Cardiac fibroblast (primary cell): ENCODE measurements around the gene VARS2.
"Not testable (repeated sequence)": the region's sequence is repeated elsewhere in the genome, so short reads cannot be mapped to it uniquely, and the experiment has no call there.

Experiments
- DNase-seq, 2 donors: peaks; one replicate each; pipeline versions ENCODE4 v3.0.0 to v3.0.0-alpha.2; 2010; ENCODE audit warnings: low read depth in 2 of 2
- H3K4me3 ChIP-seq, 2 donors: replicated peaks in 1 of 2; 1 replicate in 1 of 2; 2 replicates in 1 of 2; pipeline ENCODE4 v1.5.1; 2011; ENCODE audit warnings: low read depth in 2 of 2, low read length in 2 of 2, mild to moderate bottlenecking in 2 of 2, moderate library complexity in 1 of 2
- CTCF ChIP-seq: IDR thresholded peaks from one replicate; pipeline ENCODE4 v1.5.1; 2011; ENCODE audit warnings: low read depth, mild to moderate bottlenecking, low read length, inconsistent platforms

The VARS2 gene

GRCh38 chr6:30901436-30901835 lies 12.6 kb upstream of the VARS2 start:
- TF ChIP-seq CTCF = no peak
- no peak for DNase-seq
- no peak overlapping the region for H3K4me3 ChIP-seq

GRCh38 chr6:30902196-30902595 lies 11.8 kb upstream of the VARS2 start:
- not testable (repeated sequence) for DNase-seq, H3K4me3 ChIP-seq

GRCh38 chr6:30902709-30903108 lies 11.3 kb upstream of the VARS2 start:
- no peak for TF ChIP-seq CTCF
- no peak overlapping the region for H3K4me3 ChIP-seq

GRCh38 chr6:30903236-30903635 lies 10.8 kb upstream of the VARS2 start:
- H3K4me3 ChIP-seq = no peak overlapping the region

More at GRCh38 chr6:30902709-30903108, 11.3 kb upstream of the VARS2 start:
- no peak for DNase-seq

GRCh38 chr6:30907290-30907757 lies 6.7 kb upstream of the VARS2 start:
- not testable (repeated sequence) for DNase-seq
- H3K4me3 ChIP-seq = peak overlapping the region; percentile 89 to 95

More at GRCh38 chr6:30903236-30903635, 10.8 kb upstream of the VARS2 start:
- TF ChIP-seq CTCF = no peak
- no peak for DNase-seq

- peak; percentile 99 to 100 for DNase-seq
- TF ChIP-seq CTCF = no peak
- peak within 1 kb of the TSS; percentile 89 to 95 for H3K4me3 ChIP-seq
Measured at GRCh38 chr6:30907758-30908591, 6.1 kb upstream of the VARS2 start, which contains the start of gene GTF2H4. TSS of gene GTF2H4 (plus strand) at chr6:30908207.

GRCh38 chr6:30908700-30909099 lies 5.3 kb upstream of the VARS2 start:
- H3K4me3 ChIP-seq = peak overlapping the region; percentile 89 to 95
- DNase-seq = no peak
- no peak for TF ChIP-seq CTCF

GRCh38 chr6:30910473-30910872 lies 3.6 kb upstream of the VARS2 start:
- DNase-seq, H3K4me3 ChIP-seq: not testable (repeated sequence)
